ENCODE data around the gene FAM114A1.

Gene FAM114A1

DNA sequence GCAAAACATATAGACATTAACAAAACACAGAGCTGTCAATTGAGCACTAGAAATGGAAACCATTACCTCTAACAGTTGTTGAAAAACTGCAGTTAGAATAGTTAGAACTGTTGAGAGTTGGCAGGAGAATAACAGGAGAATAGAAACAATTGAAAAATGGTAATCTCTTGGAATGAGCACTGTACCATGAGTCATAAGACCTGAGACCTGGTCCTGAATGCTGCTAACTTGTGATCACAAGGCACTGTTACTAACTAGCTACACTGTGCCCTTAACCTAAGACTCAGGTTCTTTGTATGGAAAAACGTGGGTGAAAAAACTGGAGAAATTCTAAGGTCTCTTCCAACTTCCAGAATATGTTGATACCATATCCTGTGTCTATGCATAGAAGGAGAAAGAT is 29.3 kb downstream of the FAM114A1 start:
- no peak for DNase-seq (ENCODE audit: low read depth)
- H3K4me3 ChIP-seq (ENCODE audit: low read depth, low read length): no peak overlapping the region
- TF ChIP-seq, protein P1, sequence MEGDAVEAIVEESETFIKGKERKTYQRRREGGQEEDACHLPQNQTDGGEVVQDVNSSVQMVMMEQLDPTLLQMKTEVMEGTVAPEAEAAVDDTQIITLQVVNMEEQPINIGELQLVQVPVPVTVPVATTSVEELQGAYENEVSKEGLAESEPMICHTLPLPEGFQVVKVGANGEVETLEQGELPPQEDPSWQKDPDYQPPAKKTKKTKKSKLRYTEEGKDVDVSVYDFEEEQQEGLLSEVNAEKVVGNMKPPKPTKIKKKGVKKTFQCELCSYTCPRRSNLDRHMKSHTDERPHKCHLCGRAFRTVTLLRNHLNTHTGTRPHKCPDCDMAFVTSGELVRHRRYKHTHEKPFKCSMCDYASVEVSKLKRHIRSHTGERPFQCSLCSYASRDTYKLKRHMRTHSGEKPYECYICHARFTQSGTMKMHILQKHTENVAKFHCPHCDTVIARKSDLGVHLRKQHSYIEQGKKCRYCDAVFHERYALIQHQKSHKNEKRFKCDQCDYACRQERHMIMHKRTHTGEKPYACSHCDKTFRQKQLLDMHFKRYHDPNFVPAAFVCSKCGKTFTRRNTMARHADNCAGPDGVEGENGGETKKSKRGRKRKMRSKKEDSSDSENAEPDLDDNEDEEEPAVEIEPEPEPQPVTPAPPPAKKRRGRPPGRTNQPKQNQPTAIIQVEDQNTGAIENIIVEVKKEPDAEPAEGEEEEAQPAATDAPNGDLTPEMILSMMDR (IDR thresholded peaks at IDR 0.05; ENCODE audit: low read depth, low read length, missing control alignments): no peak

DNA sequence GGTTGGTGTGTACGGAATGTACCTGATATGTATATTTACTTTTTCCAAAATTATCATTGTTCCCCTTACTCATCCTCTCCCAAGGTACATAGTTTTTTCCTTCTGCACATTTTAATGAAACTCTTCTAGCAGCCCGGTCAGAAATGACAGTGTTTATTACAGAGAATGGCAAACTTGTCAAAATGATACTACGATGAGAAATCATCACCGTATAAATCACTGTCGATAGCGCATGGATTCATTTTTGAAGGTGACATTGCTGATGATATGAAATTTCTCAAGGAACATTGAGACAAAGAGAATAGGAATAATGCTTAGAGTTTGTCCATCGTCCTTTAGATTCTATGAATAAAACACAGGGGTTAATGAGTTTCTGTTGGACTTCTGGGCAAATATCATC is 30.6 kb downstream of the FAM114A1 start:
- TF ChIP-seq, protein P1 (IDR thresholded peaks at IDR 0.05; ENCODE audit: low read depth, low read length, missing control alignments): no peak
- no peak for DNase-seq (ENCODE audit: low read depth)
- no peak overlapping the region for H3K4me3 ChIP-seq (ENCODE audit: low read depth, low read length)

DNA sequence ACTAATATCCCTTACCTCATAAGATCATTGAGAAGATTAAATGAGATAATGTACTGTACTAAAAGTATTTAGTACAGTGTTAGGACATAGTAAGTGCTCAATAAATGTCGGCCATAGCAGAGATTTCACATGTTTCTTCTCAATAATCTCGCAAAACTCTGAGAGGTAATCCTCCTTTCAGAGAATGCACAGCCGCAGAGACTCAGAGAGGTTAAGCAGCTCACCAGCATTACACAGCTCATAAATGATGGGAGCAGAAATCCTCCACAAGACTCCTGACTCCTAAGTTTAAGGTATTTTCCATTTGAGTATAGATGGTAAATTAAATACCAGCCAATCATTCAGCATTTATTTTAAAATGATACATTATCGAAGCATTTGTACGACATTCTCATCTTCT is 34.6 kb downstream of the FAM114A1 start:
- TF ChIP-seq, protein P1 (IDR thresholded peaks at IDR 0.05; ENCODE audit: low read depth, low read length, missing control alignments): no peak
- H3K4me3 ChIP-seq (ENCODE audit: low read depth, low read length): no peak overlapping the region
- no peak for DNase-seq (ENCODE audit: low read depth)

DNA sequence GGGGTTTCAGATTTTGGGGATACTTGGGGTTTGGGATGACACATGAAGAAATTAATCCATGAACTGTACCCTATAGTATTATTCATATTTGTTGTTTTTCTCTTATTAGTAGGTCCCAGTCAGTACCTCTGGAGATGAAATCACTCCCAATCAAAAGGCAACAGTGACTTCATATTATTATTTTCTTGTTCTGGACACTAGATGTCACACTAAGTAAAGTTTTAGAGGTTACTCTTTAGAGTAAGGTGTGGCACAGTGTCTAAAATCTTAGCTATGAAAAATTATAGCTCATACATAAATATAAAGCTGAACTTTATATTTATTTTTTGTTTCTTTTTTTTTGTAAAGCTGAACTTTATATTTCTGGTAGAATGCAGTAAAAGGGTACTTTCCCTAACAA is 35.1 kb downstream of the FAM114A1 start:
- DNase-seq (ENCODE audit: low read depth): peak; percentile 3
- TF ChIP-seq, protein P1 (IDR thresholded peaks at IDR 0.05; ENCODE audit: low read depth, low read length, missing control alignments): no peak
- no peak overlapping the region for H3K4me3 ChIP-seq (ENCODE audit: low read depth, low read length)

DNA sequence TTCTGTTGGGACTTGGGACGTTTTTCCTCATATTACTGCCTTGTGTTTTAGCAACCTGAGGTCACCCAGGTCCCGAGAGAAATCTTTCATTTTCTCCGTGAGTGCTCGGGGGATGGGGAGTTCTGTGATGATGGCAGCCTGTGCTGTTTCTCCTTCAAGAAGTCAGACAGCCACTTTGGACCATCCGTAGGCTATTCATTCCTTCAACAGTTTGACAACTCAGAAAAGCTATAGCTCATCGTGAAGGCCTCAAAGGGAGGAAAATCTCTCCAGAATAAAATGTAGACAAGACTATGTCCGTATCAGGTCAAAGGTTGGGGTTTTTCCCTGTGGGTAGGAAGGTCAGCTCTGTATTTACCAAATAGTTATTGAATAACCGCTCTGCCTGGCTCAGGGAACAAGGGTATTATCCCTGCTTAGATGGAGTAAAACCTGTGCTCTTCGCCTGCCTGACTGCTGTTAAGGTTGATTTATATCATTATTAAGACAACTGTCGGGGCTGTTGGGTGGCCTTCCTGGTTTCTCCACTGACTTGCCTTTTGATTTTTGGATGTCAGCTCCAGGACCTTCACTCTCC is 36.6 kb downstream of the FAM114A1 start:
- no peak overlapping the region for H3K4me3 ChIP-seq (ENCODE audit: low read depth, low read length)
- TF ChIP-seq, protein P1 (IDR thresholded peaks at IDR 0.05; ENCODE audit: low read depth, low read length, missing control alignments): no peak
- no peak for DNase-seq (ENCODE audit: low read depth)

DNA sequence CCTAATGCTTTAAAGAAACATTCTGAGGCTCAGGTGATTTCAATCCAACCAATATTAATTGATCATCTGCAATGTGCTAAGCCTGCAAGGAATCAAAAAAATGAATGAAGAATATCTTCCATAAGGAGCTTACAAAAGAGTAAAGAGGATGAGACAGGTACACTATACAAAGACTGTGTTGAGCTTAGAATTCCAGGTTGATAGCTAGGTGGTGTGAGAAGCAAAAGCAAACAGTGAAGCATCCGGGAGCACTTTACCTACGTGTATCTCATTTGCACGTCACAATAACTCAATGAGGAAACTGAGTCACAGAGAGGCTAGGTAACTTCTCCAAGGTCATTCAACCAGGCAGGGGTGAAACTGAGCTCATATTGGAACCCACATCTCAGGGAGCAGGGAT is 37.1 kb downstream of the FAM114A1 start:
- DNase-seq (ENCODE audit: low read depth): no peak
- no peak overlapping the region for H3K4me3 ChIP-seq (ENCODE audit: low read depth, low read length)
- TF ChIP-seq, protein P1 (IDR thresholded peaks at IDR 0.05; ENCODE audit: low read depth, low read length, missing control alignments): no peak

DNA sequence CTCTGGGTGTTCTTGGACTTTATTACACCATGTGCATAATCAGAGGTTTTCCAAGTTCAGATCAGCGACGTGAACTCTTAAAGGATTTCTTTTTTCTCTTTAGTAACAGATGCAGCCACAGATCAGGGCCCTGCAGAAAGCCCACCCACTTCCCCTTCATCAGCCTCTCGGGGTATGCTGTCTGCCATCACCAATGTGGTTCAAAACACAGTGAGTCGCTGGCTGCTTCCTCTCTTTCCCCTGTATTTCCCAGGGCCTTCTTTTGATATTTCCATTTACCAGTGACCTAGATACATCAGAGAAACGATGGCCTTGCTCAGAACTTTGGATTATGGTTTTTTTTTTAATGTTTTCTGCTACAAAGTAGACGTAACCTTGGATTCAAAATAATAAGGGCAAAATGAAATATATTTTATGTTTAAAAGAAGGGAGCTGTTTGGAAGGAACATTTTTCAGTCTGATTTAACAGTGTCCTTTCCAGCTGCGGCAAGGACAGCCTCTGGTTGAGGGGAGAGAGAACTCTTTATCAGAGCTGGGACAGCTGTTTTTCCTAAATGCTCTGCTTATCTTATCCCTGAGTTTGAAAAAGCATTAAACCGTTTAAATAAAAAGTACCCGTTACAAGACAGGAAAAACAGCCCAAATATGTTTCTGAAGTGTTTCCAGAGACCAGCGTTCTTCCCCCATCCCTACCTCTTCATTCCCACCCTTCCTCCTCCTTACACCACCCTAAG is 38.2 kb downstream of the FAM114A1 start:
- TF ChIP-seq, protein P1 (IDR thresholded peaks at IDR 0.05; ENCODE audit: low read depth, low read length, missing control alignments): no peak
- no peak overlapping the region for H3K4me3 ChIP-seq (ENCODE audit: low read depth, low read length)
- no peak for DNase-seq (ENCODE audit: low read depth)
